GM23338 (cell line): ENCODE measurements around the gene ENPEP. TPM values are rescaled to one million over a fixed set of nuclear protein-coding genes. Genes with fewer than 3 reads are reported as not detected.

ENCODE experiments used
- ATAC-seq: fragments of 200-7000 bp; cut with Tn5 transposase; 3 replicates; pipeline ENCODE4 v1.9.1; 2020
- DNase-seq: peaks from one replicate; pipeline ENCODE4 v3.0.0-alpha.2; 2015; ENCODE audit warnings: low spot score
- H2AFZ ChIP-seq: fragments of 200-600 bp; sonication (generic); 2 replicates; pipeline ENCODE4 v1.8.0; 2016; ENCODE audit warnings: antibody characterized with exemption, mild to moderate bottlenecking, moderate library complexity
- H3F3A ChIP-seq: fragments of 200-600 bp; sonication (generic); replicated peaks from 2 replicates; pipeline ENCODE4 v1.8.0; 2017; ENCODE audit warnings: antibody characterized with exemption, mixed run types, low read depth
- H3K27ac ChIP-seq: fragments of 200-600 bp; sonication (generic); 2 replicates; pipeline ENCODE4 v1.6.1; 2016; ENCODE audit warnings: low read depth
- H3K27me3 ChIP-seq: fragments of 200-600 bp; sonication (generic); 2 replicates; pipeline ENCODE4 v1.8.0; 2016; ENCODE audit warnings: mild to moderate bottlenecking, mixed run types, moderate library complexity; ENCODE audit not compliant: insufficient read depth
- H3K36me3 ChIP-seq: fragments of 200-600 bp; sonication (generic); 2 replicates; pipeline ENCODE4 v1.8.0; 2016; ENCODE audit warnings: mild to moderate bottlenecking; ENCODE audit not compliant: insufficient read depth
- H3K4me1 ChIP-seq: fragments of 200-600 bp; sonication (generic); 2 replicates; pipeline ENCODE4 v1.8.0; 2016; ENCODE audit warnings: mild to moderate bottlenecking, moderate library complexity; ENCODE audit not compliant: insufficient read depth
- H3K4me2 ChIP-seq: fragments of 200-600 bp; sonication (generic); 2 replicates; pipeline ENCODE4 v1.7.1; 2017; ENCODE audit warnings: mixed run types
- H3K4me3 ChIP-seq: fragments of 200-600 bp; sonication (generic); 2 replicates; pipeline ENCODE4 v1.6.1; 2016; ENCODE audit warnings: mixed run types
- H3K79me2 ChIP-seq: fragments of 200-600 bp; sonication (generic); replicated peaks from 2 replicates; pipeline ENCODE4 v1.8.0; 2017; ENCODE audit warnings: mild to moderate bottlenecking; ENCODE audit not compliant: insufficient read depth
- H3K9me2 ChIP-seq: fragments of 200-600 bp; sonication (generic); 2 replicates; pipeline ENCODE4 v1.8.0; 2017; ENCODE audit not compliant: insufficient read depth
- H4K20me1 ChIP-seq: fragments of 200-600 bp; sonication (generic); replicated peaks from 2 replicates; pipeline ENCODE4 v1.8.0; 2017; ENCODE audit warnings: mild to moderate bottlenecking; ENCODE audit not compliant: insufficient read depth
- H3K27ac Mint-ChIP-seq: 2 replicates; pipeline ENCODE4 v1.8.0; 2020; ENCODE audit warnings: inconsistent platforms, mild to moderate bottlenecking, moderate library complexity, mixed read lengths
- H3K27me3 Mint-ChIP-seq: 3 replicates; pipeline ENCODE4 v1.8.0; 2022; ENCODE audit warnings: low read depth, mild to moderate bottlenecking, moderate library complexity, mixed read lengths, inconsistent platforms; ENCODE audit not compliant: insufficient read depth, poor library complexity
- H3K36me3 Mint-ChIP-seq: 3 replicates; pipeline ENCODE4 v1.8.0; 2021; ENCODE audit warnings: low read depth, mild to moderate bottlenecking, inconsistent platforms, moderate library complexity, mixed read lengths
- H3K4me1 Mint-ChIP-seq: 3 replicates; pipeline ENCODE4 v1.8.0; 2020; ENCODE audit warnings: mild to moderate bottlenecking, inconsistent platforms, mixed read lengths
- H3K4me3 Mint-ChIP-seq: 3 replicates; pipeline ENCODE4 v1.8.0; 2021; ENCODE audit warnings: moderate library complexity, mild to moderate bottlenecking, inconsistent platforms, mixed read lengths
- H3K9me3 Mint-ChIP-seq: 3 replicates; pipeline ENCODE4 v1.8.0; 2020; ENCODE audit warnings: moderate library complexity, mild to moderate bottlenecking, inconsistent platforms, mixed read lengths
- CREB1 ChIP-seq: fragments of 250-450 bp; sonication (Bioruptor Pico); IDR thresholded peaks from 2 replicates; pipeline ENCODE4 v1.5.0; 2020; ENCODE audit warnings: low read depth, mild to moderate bottlenecking, moderate library complexity
- EZH2 ChIP-seq: fragments of 200-600 bp; sonication (generic); IDR thresholded peaks from one replicate; pipeline ENCODE4 v1.8.0; 2017; ENCODE audit warnings: antibody characterized with exemption, mild to moderate bottlenecking, low read depth; ENCODE audit not compliant: unreplicated experiment
- EZH2phosphoT487 ChIP-seq: fragments of 200-600 bp; sonication (generic); IDR thresholded peaks from one replicate; pipeline ENCODE4 v1.8.1; 2018; ENCODE audit warnings: antibody characterized with exemption; ENCODE audit not compliant: unreplicated experiment
- JUNB ChIP-seq: IDR thresholded peaks from one replicate; pipeline ENCODE4 v1.6.1; 2016; ENCODE audit warnings: antibody characterized with exemption; ENCODE audit not compliant: unreplicated experiment
- NANOG ChIP-seq: IDR thresholded peaks from 2 replicates; pipeline ENCODE4 v1.6.1; 2016; ENCODE audit warnings: antibody characterized with exemption, borderline replicate concordance
- POLR2AphosphoS5 ChIP-seq: IDR thresholded peaks from 2 replicates; pipeline ENCODE4 v1.6.1; 2016; ENCODE audit warnings: antibody characterized with exemption, low read depth
- STAT1 ChIP-seq: IDR thresholded peaks from one replicate; pipeline ENCODE4 v1.6.1; 2016; ENCODE audit warnings: antibody characterized with exemption; ENCODE audit not compliant: unreplicated experiment
- ZNF114 ChIP-seq: fragments of 250-450 bp; sonication (Bioruptor Pico); IDR thresholded peaks from 2 replicates; pipeline ENCODE4 v1.5.0; 2020; ENCODE audit warnings: mild to moderate bottlenecking, moderate library complexity
- ZNF331 ChIP-seq: fragments of 250-450 bp; sonication (Bioruptor Pico); IDR thresholded peaks from 2 replicates; pipeline ENCODE4 v1.5.0; 2020; ENCODE audit warnings: low read depth, mild to moderate bottlenecking, moderate library complexity
- polyA plus RNA-seq: library from polyadenylated mRNA; unstranded; fragments of >200 nt; fragmentation: Nextera tagmentation; extraction: Ambion mirVana; gene quantifications from 2 replicates; pipeline ENCODE4 v1.2.1, GENCODE V29; 2016
- total RNA-seq: library from RNA; depleted of rRNA; stranded (reverse); fragments of >200 nt; shearing (Covaris generic); gene quantifications from 2 replicates; pipeline ENCODE4 v1.2.3, GENCODE V29; 2014
- TF ChIP-seq, protein P1 (sequence below): IDR thresholded peaks from 2 replicates; pipeline ENCODE4 v1.6.1; 2016; ENCODE audit warnings: antibody characterized with exemption
- TF ChIP-seq, protein P2 (sequence below): IDR thresholded peaks from one replicate; pipeline ENCODE4 v1.6.1; 2018; ENCODE audit warnings: antibody characterized with exemption; ENCODE audit not compliant: unreplicated experiment
- TF ChIP-seq, protein P3 (sequence below), 2 experiments: fragments of 200-600 bp in 1 of 2; sonication (generic) in 1 of 2; conservative IDR thresholded peaks; 2 replicates each; pipeline versions ENCODE4 v1.5.1 to v1.6.1; 2016 to 2017; ENCODE audit warnings: antibody characterized with exemption in 2 of 2, low read depth in 2 of 2, mild to moderate bottlenecking in 2 of 2, moderate library complexity in 1 of 2
- TF ChIP-seq, protein P4 (sequence below): fragments of 250-450 bp; sonication (Bioruptor Pico); IDR thresholded peaks from 2 replicates; pipeline ENCODE4 v1.5.0; 2020; ENCODE audit warnings: mild to moderate bottlenecking, moderate library complexity

ENPEP gene
- total and polyA plus RNA-seq, 2 experiments from 2014 or later = 0.79 to 1.5 TPM

DNA sequence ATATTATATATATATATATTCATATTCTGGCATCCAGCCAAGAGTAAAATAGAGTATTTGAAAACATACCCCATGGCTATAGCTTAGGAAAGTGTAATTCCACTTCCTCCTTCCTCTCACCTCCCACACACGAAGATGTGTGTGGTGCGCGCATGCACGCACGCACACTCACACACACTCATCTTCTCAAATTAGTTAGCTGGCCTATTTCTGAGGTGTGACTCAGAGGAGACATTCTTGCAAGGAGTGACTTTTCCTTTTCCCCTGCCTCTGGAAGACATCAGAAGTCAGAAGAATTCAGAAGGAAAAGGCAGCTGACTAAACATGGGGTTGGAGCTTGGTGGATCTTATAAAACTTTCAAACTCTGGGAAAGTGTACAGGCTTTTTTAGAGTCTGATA is 8.8 kb downstream of the ENPEP start:
- Histone ChIP-seq H3F3A (no peaks in the 10 kb centered on the region), H3K4me3 (no peak overlapping the region), H3K27ac (no peak overlapping the region), H3K4me1 (peaks cover 20% of the 10 kb centered on the region), H3K27me3 (no peaks in the 10 kb centered on the region), H2AFZ (no peak overlapping the region), H3K4me2 (no peak overlapping the region), H4K20me1 (no peaks in the 10 kb centered on the region), H3K9me2 (no peaks in the 10 kb centered on the region), H3K79me2 (no peaks in the 10 kb centered on the region), H3K36me3 (no peaks in the 10 kb centered on the region)
- ATAC-seq (no peak), DNase-seq (no peak)
- H3K4me1 Mint-ChIP-seq = peaks cover 32% of the 10 kb centered on the region
- no peaks in the 10 kb centered on the region for H3K9me3 Mint-ChIP-seq
- H3K4me3 Mint-ChIP-seq = no peak overlapping the region
- H3K27ac Mint-ChIP-seq = no peak overlapping the region
- H3K27me3 Mint-ChIP-seq = no peaks in the 10 kb centered on the region
- no peaks in the 10 kb centered on the region for H3K36me3 Mint-ChIP-seq
- TF ChIP-seq STAT1 (no peak), CREB1 (no peak), JUNB (no peak), ZNF114 (CRISPR knock-in tag) (no peak), ZNF331 (CRISPR knock-in tag) (no peak), NANOG (no peak), POLR2AphosphoS5 (no peak), EZH2 (no peak), EZH2phosphoT487 (no peak)
- TF ChIP-seq, protein P1, sequence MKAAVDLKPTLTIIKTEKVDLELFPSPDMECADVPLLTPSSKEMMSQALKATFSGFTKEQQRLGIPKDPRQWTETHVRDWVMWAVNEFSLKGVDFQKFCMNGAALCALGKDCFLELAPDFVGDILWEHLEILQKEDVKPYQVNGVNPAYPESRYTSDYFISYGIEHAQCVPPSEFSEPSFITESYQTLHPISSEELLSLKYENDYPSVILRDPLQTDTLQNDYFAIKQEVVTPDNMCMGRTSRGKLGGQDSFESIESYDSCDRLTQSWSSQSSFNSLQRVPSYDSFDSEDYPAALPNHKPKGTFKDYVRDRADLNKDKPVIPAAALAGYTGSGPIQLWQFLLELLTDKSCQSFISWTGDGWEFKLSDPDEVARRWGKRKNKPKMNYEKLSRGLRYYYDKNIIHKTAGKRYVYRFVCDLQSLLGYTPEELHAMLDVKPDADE = no peak
- TF ChIP-seq, protein P2, sequence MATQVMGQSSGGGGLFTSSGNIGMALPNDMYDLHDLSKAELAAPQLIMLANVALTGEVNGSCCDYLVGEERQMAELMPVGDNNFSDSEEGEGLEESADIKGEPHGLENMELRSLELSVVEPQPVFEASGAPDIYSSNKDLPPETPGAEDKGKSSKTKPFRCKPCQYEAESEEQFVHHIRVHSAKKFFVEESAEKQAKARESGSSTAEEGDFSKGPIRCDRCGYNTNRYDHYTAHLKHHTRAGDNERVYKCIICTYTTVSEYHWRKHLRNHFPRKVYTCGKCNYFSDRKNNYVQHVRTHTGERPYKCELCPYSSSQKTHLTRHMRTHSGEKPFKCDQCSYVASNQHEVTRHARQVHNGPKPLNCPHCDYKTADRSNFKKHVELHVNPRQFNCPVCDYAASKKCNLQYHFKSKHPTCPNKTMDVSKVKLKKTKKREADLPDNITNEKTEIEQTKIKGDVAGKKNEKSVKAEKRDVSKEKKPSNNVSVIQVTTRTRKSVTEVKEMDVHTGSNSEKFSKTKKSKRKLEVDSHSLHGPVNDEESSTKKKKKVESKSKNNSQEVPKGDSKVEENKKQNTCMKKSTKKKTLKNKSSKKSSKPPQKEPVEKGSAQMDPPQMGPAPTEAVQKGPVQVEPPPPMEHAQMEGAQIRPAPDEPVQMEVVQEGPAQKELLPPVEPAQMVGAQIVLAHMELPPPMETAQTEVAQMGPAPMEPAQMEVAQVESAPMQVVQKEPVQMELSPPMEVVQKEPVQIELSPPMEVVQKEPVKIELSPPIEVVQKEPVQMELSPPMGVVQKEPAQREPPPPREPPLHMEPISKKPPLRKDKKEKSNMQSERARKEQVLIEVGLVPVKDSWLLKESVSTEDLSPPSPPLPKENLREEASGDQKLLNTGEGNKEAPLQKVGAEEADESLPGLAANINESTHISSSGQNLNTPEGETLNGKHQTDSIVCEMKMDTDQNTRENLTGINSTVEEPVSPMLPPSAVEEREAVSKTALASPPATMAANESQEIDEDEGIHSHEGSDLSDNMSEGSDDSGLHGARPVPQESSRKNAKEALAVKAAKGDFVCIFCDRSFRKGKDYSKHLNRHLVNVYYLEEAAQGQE = no peak
- TF ChIP-seq, protein P3, sequence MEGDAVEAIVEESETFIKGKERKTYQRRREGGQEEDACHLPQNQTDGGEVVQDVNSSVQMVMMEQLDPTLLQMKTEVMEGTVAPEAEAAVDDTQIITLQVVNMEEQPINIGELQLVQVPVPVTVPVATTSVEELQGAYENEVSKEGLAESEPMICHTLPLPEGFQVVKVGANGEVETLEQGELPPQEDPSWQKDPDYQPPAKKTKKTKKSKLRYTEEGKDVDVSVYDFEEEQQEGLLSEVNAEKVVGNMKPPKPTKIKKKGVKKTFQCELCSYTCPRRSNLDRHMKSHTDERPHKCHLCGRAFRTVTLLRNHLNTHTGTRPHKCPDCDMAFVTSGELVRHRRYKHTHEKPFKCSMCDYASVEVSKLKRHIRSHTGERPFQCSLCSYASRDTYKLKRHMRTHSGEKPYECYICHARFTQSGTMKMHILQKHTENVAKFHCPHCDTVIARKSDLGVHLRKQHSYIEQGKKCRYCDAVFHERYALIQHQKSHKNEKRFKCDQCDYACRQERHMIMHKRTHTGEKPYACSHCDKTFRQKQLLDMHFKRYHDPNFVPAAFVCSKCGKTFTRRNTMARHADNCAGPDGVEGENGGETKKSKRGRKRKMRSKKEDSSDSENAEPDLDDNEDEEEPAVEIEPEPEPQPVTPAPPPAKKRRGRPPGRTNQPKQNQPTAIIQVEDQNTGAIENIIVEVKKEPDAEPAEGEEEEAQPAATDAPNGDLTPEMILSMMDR (conservative IDR thresholded peaks at IDR 0.05; ENCODE audit: low read depth in 2 of 2) = no peak
- TF ChIP-seq, protein P4, sequence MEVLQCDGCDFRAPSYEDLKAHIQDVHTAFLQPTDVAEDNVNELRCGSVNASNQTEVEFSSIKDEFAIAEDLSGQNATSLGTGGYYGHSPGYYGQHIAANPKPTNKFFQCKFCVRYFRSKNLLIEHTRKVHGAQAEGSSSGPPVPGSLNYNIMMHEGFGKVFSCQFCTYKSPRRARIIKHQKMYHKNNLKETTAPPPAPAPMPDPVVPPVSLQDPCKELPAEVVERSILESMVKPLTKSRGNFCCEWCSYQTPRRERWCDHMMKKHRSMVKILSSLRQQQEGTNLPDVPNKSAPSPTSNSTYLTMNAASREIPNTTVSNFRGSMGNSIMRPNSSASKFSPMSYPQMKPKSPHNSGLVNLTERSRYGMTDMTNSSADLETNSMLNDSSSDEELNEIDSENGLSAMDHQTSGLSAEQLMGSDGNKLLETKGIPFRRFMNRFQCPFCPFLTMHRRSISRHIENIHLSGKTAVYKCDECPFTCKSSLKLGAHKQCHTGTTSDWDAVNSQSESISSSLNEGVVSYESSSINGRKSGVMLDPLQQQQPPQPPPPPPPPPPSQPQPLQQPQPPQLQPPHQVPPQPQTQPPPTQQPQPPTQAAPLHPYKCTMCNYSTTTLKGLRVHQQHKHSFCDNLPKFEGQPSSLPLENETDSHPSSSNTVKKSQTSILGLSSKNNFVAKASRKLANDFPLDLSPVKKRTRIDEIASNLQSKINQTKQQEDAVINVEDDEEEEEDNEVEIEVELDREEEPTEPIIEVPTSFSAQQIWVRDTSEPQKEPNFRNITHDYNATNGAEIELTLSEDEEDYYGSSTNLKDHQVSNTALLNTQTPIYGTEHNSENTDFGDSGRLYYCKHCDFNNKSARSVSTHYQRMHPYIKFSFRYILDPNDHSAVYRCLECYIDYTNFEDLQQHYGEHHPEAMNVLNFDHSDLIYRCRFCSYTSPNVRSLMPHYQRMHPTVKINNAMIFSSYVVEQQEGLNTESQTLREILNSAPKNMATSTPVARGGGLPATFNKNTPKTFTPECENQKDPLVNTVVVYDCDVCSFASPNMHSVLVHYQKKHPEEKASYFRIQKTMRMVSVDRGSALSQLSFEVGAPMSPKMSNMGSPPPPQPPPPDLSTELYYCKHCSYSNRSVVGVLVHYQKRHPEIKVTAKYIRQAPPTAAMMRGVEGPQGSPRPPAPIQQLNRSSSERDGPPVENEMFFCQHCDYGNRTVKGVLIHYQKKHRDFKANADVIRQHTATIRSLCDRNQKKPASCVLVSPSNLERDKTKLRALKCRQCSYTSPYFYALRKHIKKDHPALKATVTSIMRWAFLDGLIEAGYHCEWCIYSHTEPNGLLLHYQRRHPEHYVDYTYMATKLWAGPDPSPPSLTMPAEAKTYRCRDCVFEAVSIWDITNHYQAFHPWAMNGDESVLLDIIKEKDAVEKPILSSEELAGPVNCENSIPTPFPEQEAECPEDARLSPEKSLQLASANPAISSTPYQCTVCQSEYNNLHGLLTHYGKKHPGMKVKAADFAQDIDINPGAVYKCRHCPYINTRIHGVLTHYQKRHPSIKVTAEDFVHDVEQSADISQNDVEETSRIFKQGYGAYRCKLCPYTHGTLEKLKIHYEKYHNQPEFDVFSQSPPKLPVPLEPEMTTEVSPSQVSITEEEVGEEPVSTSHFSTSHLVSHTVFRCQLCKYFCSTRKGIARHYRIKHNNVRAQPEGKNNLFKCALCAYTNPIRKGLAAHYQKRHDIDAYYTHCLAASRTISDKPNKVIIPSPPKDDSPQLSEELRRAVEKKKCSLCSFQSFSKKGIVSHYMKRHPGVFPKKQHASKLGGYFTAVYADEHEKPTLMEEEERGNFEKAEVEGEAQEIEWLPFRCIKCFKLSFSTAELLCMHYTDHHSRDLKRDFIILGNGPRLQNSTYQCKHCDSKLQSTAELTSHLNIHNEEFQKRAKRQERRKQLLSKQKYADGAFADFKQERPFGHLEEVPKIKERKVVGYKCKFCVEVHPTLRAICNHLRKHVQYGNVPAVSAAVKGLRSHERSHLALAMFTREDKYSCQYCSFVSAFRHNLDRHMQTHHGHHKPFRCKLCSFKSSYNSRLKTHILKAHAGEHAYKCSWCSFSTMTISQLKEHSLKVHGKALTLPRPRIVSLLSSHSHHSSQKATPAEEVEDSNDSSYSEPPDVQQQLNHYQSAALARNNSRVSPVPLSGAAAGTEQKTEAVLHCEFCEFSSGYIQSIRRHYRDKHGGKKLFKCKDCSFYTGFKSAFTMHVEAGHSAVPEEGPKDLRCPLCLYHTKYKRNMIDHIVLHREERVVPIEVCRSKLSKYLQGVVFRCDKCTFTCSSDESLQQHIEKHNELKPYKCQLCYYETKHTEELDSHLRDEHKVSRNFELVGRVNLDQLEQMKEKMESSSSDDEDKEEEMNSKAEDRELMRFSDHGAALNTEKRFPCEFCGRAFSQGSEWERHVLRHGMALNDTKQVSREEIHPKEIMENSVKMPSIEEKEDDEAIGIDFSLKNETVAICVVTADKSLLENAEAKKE (CRISPR knock-in tag) = no peak
